Bronchial epithelial cell (primary cell): ENCODE measurements around the gene BIRC5. TPM values are rescaled to one million over a fixed set of nuclear protein-coding genes. Genes with fewer than 3 reads are reported as not detected.
A peak's percentile ranks its signal among the peaks of the same experiment; 100 is the strongest.

ENCODE experiments used
- DNase-seq: peaks from one replicate; pipeline ENCODE4 v3.0.0-alpha.2; 2010; ENCODE audit warnings: low read depth
- FAIRE-seq: peaks from 2 replicates; lab custom pipeline; 2011; peaks lifted over from hg19 to GRCh38; lab: Jason Lieb, UNC
- H3K27me3 ChIP-seq: 2 replicates; pipeline ENCODE4 v1.5.1; 2011; ENCODE audit warnings: low read length; ENCODE audit not compliant: control insufficient read depth, insufficient read depth
- H3K36me3 ChIP-seq: 2 replicates; pipeline ENCODE4 v1.5.1; 2011; ENCODE audit warnings: low read length; ENCODE audit not compliant: control insufficient read depth, insufficient read depth
- H3K4me3 ChIP-seq: 2 replicates; pipeline ENCODE4 v1.5.1; 2011; ENCODE audit warnings: mild to moderate bottlenecking, low read depth, low read length, control low read depth
- total RNA-seq: library from RNA; depleted of rRNA; stranded (reverse); fragments of >200 nt; gene quantifications from 2 replicates; pipeline ENCODE4 v1.2.1, GENCODE V29; 2014
- TF ChIP-seq, protein P1 (sequence below): IDR thresholded peaks from 2 replicates; pipeline ENCODE4 v1.5.1; 2011; ENCODE audit warnings: mild to moderate bottlenecking, moderate library complexity, low read length, control low read depth, inconsistent platforms; ENCODE audit not compliant: insufficient read depth, severe bottlenecking

Gene BIRC5
- total RNA-seq, 1 donor from 2014 or later, result 0.53 TPM

DNA sequence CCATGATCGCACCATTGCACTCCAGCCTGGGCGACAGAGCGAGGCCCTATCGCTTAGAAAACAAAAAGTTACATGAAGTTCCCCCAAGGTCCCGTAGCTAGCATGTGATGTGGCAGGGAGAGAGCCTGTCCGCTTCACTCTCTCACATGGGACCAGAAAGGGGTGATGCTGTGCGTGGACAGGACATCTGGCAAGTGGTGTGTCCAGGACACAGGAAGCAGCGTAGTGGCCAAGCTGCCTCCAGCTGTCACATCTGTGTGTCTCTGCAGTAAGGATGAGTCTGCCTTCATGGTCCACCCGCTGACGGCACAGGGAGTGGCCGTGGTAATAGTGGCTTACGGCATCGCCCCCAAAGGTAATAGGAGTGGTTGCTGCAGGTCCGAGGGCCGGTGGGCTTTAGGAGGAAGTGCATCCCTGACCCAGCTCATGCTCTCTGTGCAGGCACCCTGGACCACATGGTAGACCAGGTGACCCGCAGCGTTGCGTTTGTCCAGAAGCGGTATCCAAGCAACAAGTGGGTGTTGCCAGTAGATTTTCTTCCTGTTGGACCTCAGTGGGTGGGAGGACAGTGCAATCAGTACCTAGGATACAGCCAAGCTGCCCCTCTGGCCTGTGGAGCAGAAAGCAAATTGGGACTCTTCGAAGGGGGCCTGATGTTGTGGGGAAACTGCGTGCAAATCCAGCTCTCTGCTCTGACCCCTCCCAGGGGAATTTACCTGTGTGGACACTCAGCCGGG is 9.5 kb upstream of the BIRC5 start:
- peak; percentile 47 for FAIRE-seq
- TF ChIP-seq, protein P1, sequence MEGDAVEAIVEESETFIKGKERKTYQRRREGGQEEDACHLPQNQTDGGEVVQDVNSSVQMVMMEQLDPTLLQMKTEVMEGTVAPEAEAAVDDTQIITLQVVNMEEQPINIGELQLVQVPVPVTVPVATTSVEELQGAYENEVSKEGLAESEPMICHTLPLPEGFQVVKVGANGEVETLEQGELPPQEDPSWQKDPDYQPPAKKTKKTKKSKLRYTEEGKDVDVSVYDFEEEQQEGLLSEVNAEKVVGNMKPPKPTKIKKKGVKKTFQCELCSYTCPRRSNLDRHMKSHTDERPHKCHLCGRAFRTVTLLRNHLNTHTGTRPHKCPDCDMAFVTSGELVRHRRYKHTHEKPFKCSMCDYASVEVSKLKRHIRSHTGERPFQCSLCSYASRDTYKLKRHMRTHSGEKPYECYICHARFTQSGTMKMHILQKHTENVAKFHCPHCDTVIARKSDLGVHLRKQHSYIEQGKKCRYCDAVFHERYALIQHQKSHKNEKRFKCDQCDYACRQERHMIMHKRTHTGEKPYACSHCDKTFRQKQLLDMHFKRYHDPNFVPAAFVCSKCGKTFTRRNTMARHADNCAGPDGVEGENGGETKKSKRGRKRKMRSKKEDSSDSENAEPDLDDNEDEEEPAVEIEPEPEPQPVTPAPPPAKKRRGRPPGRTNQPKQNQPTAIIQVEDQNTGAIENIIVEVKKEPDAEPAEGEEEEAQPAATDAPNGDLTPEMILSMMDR, result no peak

DNA sequence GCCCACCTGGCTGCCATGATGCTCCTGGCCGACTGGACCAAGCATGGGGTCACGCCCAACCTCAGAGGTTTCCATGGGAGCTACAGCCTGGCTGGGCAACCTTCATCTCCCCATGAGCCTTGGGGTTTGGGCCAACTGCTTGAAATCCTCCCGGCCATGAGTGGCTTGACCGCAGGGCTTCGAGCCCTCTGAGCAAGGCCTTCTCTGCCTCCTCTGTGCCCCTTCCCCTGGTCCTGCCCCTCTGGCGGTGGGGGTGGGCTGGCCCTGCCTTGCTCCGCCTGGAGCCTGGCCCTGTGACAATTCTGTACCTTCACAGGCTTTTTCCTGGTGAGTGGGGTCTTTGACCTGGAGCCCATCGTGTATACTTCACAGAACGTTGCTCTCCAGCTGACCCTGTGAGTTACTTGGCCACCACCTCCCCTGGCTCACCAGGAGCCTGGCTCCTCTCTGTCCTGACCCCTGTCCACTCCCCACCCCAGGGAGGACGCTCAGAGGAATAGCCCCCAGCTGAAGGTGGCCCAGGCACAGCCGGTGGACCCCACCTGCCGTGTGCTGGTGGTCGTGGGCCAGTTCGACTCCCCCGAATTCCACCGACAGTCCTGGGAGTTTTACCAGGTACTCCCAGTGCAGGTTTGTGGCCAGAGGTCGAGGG is 8.8 kb upstream of the BIRC5 start:
- DNase-seq (no peak), FAIRE-seq (no peak)
- peaks cover 4% of the 10 kb centered on the region for H3K36me3 ChIP-seq
- H3K27me3 ChIP-seq, result no peaks in the 10 kb centered on the region
- H3K4me3 ChIP-seq, result no peak overlapping the region
- TF ChIP-seq, protein P1, result no peak

More for the DNA sequence above, 9.5 kb upstream of the BIRC5 start:
- no peak overlapping the region for H3K4me3 ChIP-seq
- no peaks in the 10 kb centered on the region for H3K27me3 ChIP-seq
- peaks cover 4% of the 10 kb centered on the region for H3K36me3 ChIP-seq
- DNase-seq, result no peak

DNA sequence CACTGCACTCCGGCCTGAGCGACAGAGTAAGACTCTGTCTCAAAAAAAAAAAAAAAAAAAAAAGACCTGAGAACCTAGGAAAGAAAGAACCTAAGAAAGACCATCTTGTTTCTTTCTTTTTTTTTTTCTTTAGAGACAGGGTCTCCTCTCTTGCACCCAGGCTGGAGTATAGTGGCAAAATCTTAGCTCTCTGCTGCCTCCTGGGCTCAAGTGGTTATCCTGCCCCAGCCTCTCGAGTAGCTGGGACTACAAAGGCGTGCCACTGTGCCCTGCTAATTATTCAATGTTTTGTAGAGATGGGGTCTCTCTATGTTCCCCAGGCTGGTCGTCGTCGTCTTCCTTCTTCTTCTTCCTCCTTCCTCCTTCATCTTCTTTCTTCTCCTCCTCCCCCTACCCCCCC is 7.8 kb upstream of the BIRC5 start:
- no peak for DNase-seq
- Histone ChIP-seq H3K36me3 (peaks cover 4% of the 10 kb centered on the region), H3K27me3 (no peaks in the 10 kb centered on the region), H3K4me3 (no peak overlapping the region)
- FAIRE-seq, result no peak
- TF ChIP-seq, protein P1, result no peak

DNA sequence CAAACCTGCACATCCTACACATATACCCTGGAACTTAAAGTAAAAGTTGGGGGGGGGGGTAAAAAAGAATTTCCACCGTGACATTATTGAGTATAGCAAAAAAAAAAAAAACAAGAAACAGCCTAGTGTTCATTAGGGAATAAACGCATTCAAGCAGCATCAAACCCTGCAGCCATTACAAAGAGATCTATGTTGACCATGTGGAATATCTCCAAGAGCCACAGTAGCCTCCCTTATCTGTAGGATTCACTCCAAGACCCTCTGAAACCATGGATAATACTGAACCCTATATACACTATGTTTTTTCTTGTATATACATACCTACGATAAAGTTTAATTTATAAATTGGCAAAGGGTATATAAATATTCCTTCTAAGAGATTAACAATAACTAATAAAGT is 5.6 kb upstream of the BIRC5 start:
- no peak overlapping the region for H3K4me3 ChIP-seq
- FAIRE-seq (no peak), DNase-seq (no peak)
- peaks cover 2% of the 10 kb centered on the region for H3K36me3 ChIP-seq
- no peaks in the 10 kb centered on the region for H3K27me3 ChIP-seq
- TF ChIP-seq, protein P1, result no peak

DNA sequence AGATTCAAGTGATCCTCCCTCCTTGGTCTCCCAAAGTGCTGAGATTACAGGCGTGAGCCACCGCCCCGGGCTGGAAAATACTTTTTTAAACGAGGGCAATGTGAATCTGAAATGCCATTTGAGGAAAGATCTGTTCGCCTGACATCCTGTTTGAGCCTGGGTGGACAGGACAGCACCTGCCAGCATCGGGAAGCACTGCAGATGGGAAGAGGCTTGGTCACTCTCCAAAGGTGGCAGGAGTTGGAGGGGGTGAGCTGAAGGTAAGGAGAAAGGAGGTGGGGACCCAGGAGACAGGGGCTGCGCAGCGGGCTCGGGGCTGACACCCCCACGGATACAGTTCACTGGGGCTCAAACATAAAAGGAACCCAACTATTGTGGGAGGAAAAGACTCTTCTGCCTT is 3.9 kb upstream of the BIRC5 start:
- Histone ChIP-seq H3K27me3 (no peaks in the 10 kb centered on the region), H3K4me3 (no peak overlapping the region), H3K36me3 (no peaks in the 10 kb centered on the region)
- no peak for FAIRE-seq
- TF ChIP-seq, protein P1, result no peak
- no peak for DNase-seq
